Ascending aorta (tissue), 2 donors: ENCODE data around the gene CALR3. TPM values are rescaled to one million over a fixed set of nuclear protein-coding genes. Genes with fewer than 3 reads are reported as not detected.
"Not testable (repeated sequence)": the region's sequence is repeated elsewhere in the genome, so short reads cannot be mapped to it uniquely, and the experiment has no call there.

Experiments used
- DNase-seq, 2 donors: peaks; one replicate each; pipeline ENCODE4 v3.0.0-alpha.2; 2019; ENCODE audit warnings: low spot score in 2 of 2
- H3K27ac ChIP-seq, 2 donors: fragments of 200-600 bp; sonication (generic); one replicate each; pipeline ENCODE4 v1.5.1; 2016 to 2017; ENCODE audit warnings: mild to moderate bottlenecking in 1 of 2
- H3K27me3 ChIP-seq: fragments of 200-600 bp; sonication (generic); one replicate; pipeline ENCODE4 v1.5.1; 2017
- H3K36me3 ChIP-seq, 2 donors: fragments of 200-600 bp; sonication (generic); one replicate each; pipeline ENCODE4 v1.5.1; 2016
- H3K4me1 ChIP-seq, 2 donors: fragments of 200-600 bp; sonication (generic); one replicate each; pipeline ENCODE4 v1.5.1; 2016 to 2017; ENCODE audit warnings: mild to moderate bottlenecking in 1 of 2
- H3K4me3 ChIP-seq, 2 donors: fragments of 200-600 bp; sonication (generic); one replicate each; pipeline ENCODE4 v1.5.1; 2016 to 2017; ENCODE audit warnings: mild to moderate bottlenecking in 1 of 2
- H3K9me3 ChIP-seq, 2 donors: fragments of 200-600 bp; sonication (generic); one replicate each; pipeline ENCODE4 v1.5.1; 2016
- intact Hi-C: fragments of 100-400 bp; cut with DNase I; formaldehyde crosslinking; loops from one replicate; pipeline ENCODE4 v1.15.1; 2023
- total RNA-seq: library from RNA; depleted of rRNA; stranded (reverse); fragments of >200 nt; gene quantifications from one replicate; pipeline ENCODE4 v1.1.0, GENCODE V29; 2016
- TF ChIP-seq, protein P1 (sequence below), 3 experiments: fragments of 200-600 bp in 2 of 3; fragments of 450-650 bp in 1 of 3; sonication (generic) in 2 of 3; IDR thresholded peaks; one replicate each; pipeline ENCODE4 v1.5.1; 2016 to 2019; ENCODE audit warnings: antibody characterized with exemption in 3 of 3, mild to moderate bottlenecking in 1 of 3, moderate library complexity in 1 of 3

Gene CALR3
- total RNA-seq, 1 donor from 2014 or later: not detected

DNA sequence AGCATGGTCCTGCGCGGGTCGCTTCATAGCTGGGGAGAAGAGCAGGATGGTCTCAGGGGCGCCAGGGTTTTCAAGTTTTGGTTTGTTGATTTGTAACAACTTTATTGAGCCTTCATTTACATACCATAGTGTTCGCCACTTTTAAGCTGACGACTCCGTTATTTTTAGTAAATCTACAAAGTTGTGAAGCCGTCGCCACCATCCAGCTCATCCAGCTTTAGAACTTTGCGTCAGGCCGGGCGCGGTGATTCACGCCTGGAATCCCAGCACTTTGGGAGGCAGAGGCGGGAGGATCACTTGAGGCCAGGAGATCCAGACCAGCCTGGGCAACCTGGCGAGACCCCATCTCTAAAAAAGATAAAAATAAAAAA is 631 bp upstream of the CALR3 start:
- peak in 1 of 2 donors; percentile 75 for DNase-seq
- intact Hi-C loops: loop anchor here (1.0 kb wide), 4 partner anchors 24 to 164 kb away; partner anchors contain the start of genes CHERP, SLC35E1 and SMIM7
- Histone ChIP-seq H3K4me3 (peak overlapping the region; percentile 72 to 82), H3K27me3 (no peaks in the 10 kb centered on the region), H3K27ac (peak overlapping the region; percentile 64 to 69), H3K4me1 (peaks cover 0 to 7% of the 10 kb centered on the region in 2 donors), H3K9me3 (no peaks in the 10 kb centered on the region), H3K36me3 (peaks cover 0 to 6% of the 10 kb centered on the region in 2 donors)
- TF ChIP-seq, protein P1, sequence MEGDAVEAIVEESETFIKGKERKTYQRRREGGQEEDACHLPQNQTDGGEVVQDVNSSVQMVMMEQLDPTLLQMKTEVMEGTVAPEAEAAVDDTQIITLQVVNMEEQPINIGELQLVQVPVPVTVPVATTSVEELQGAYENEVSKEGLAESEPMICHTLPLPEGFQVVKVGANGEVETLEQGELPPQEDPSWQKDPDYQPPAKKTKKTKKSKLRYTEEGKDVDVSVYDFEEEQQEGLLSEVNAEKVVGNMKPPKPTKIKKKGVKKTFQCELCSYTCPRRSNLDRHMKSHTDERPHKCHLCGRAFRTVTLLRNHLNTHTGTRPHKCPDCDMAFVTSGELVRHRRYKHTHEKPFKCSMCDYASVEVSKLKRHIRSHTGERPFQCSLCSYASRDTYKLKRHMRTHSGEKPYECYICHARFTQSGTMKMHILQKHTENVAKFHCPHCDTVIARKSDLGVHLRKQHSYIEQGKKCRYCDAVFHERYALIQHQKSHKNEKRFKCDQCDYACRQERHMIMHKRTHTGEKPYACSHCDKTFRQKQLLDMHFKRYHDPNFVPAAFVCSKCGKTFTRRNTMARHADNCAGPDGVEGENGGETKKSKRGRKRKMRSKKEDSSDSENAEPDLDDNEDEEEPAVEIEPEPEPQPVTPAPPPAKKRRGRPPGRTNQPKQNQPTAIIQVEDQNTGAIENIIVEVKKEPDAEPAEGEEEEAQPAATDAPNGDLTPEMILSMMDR (IDR thresholded peaks at IDR 0.05): no peak

DNA sequence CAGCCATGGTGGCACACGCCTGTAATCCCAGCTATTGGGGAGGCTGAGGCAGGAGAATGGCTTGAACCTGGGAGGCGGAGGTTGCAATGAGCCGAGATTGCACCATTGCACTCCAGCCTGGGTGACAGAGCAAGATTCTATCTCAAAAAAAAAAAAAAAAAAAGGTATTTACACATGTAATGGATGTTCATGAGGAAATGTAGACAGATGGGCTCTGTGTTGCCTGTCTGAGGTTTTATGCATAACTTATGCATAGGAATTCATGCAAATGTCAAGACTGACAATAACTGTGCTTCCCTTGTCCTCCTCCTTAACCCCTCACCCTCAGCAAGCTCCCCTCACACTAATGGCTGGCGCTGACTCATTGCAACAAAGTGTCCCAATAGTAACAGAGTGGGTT is 9.5 kb downstream of the CALR3 start:
- H3K27ac ChIP-seq, H3K4me1 ChIP-seq, DNase-seq, intact Hi-C loops, H3K9me3 ChIP-seq, H3K36me3 ChIP-seq, H3K4me3 ChIP-seq, H3K27me3 ChIP-seq: not testable (repeated sequence)

DNA sequence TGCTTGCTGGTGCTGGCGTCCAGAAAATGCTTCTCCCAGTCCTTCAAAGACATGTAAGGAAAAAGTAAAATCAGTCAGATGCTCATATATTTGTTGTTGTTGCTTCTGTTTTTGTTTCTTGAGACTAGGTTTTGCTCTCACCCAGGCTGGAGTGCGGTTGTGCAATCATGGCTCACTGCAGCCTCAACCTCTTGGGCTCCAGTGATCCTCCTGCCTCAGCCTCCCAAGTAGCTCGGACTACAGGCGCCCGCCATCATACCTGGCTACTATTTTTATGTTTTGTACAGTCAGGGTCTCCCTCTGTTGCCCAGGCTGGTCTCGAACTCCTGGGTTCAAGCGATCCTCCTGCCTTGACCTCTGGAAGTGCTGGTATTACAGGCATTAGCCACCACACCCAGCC is 13.2 kb downstream of the CALR3 start:
- TF ChIP-seq, protein P1 (IDR thresholded peaks at IDR 0.05): no peak
- Histone ChIP-seq H3K4me3 (no peak overlapping the region), H3K36me3 (no peaks in the 10 kb centered on the region), H3K9me3 (no peaks in the 10 kb centered on the region), H3K27me3 (no peaks in the 10 kb centered on the region), H3K4me1 (no peaks in the 10 kb centered on the region), H3K27ac (no peak overlapping the region)
- intact Hi-C loops: no loop called here
- DNase-seq: no peak

DNA sequence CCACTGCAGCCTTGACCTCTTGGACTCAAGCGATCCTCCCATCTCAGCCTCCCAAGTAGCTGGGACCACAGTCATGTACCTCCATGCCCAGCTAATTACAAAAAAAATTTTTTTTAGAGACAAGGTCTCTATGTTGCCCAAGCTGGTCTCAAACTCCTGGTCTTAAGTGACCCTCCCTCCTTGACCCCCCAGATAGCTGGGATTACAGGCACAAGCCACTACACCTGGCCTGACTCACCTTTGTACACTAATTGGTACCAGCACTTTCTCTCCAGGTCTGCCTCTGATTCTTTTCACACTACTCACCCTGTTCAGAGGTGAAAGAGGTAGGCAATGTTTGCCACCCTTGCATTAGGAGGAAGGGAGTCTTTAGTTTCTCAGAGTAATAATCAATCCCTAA is 18.7 kb downstream of the CALR3 start:
- H3K4me1 ChIP-seq: peaks cover 0 to 3% of the 10 kb centered on the region in 2 donors
- H3K9me3 ChIP-seq: no peaks in the 10 kb centered on the region
- no peak overlapping the region for H3K4me3 ChIP-seq
- TF ChIP-seq, protein P1 (IDR thresholded peaks at IDR 0.05): no peak
- intact Hi-C loops: no loop called here
- no peaks in the 10 kb centered on the region for H3K36me3 ChIP-seq
- no peak overlapping the region for H3K27ac ChIP-seq
- no peaks in the 10 kb centered on the region for H3K27me3 ChIP-seq
- DNase-seq: no peak

DNA sequence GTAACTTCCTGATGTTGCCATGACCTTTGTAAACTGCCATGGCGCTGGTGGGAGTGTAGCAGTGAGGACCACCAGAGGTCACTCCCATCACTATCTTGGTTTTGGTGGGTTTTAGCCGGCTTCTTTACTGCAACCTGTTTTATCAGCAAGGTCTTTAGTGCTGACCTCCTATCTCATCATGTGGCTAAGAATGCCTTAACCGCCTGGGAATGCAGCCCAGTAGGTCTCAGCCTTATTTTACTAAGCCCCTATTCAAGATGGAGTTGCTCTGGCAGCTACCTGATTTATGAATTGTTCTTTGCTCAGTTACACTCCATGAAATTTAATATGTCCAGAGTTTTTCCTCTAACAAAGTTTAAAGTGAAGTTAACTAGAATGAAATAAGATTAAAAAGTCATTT is 19.6 kb downstream of the CALR3 start:
- TF ChIP-seq, protein P1 (IDR thresholded peaks at IDR 0.05): no peak
- Histone ChIP-seq H3K27me3 (no peaks in the 10 kb centered on the region), H3K36me3 (no peaks in the 10 kb centered on the region), H3K9me3 (no peaks in the 10 kb centered on the region), H3K4me1 (peaks cover 0 to 5% of the 10 kb centered on the region in 2 donors), H3K27ac (no peak overlapping the region), H3K4me3 (no peak overlapping the region)
- no peak for DNase-seq
- intact Hi-C loops: no loop called here

DNA sequence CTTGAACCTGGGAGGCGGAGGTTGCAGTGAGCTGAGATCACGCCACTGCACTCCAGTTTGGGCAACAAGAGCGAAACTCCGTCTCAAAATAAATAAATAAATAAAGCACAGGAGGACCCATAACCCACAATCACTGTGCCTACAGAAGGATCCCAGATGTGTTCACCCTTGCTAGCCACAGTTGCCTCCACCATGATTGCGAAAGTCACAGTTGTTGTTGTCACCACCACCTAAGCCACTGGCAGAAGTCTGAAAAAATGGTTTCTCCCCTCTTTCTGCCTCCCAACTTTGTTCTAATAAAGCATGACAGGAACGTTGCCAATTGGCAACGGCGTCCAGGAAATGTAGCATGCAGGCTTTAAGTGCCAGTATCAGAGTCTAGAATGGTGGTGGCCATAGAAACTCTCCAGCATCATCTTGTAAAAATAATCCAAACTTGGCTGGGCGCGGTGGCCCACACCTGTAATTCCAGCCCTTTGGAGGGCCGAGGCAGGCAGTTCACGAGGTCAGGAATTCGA is 22.0 kb downstream of the CALR3 start:
- intact Hi-C loops: no loop called here
- no peak for DNase-seq
- no peaks in the 10 kb centered on the region for H3K36me3 ChIP-seq
- H3K27me3 ChIP-seq: no peaks in the 10 kb centered on the region
- no peak overlapping the region for H3K27ac ChIP-seq
- TF ChIP-seq, protein P1 (IDR thresholded peaks at IDR 0.05): no peak
- no peaks in the 10 kb centered on the region for H3K9me3 ChIP-seq
- H3K4me1 ChIP-seq: peaks cover 3 to 12% of the 10 kb centered on the region in 2 donors
- H3K4me3 ChIP-seq: no peak overlapping the region
